HepG2 (cell line): ENCODE data around the gene MTR. TPM values are rescaled to one million over a fixed set of nuclear protein-coding genes. Genes with fewer than 3 reads are reported as not detected.

Experiments used
- ATAC-seq: fragments of 200-7000 bp; cut with Tn5 transposase; 3 replicates; pipeline ENCODE4 v1.9.1; 2020; ENCODE audit warnings: mild to moderate bottlenecking, moderate library complexity
- BruUV-seq: library from RNA; stranded (reverse); fragments of 400-500 nt; replicated peaks from 2 replicates; lab custom pipeline; 2021; lab: Mats Ljungman, UMichigan
- CTCF ChIA-PET: fragments of 300-600 bp; formaldehyde crosslinking; extraction: SDS; loops from one replicate; lab custom pipeline; 2021; ENCODE audit warnings: low total read pairs, inconsistent platforms, low intra/inter-chr PET ratio; lab: Yijun Ruan, JAX
- POLR2A ChIA-PET: fragments of 350-600 bp; sonication (Branson Sonifier 250); formaldehyde crosslinking; loops from one replicate; lab custom pipeline; 2020; ENCODE audit warnings: antibody characterized with exemption, inconsistent platforms; lab: Yijun Ruan, JAX
- DNase-seq: peaks from one replicate; pipeline ENCODE4 v3.0.0-alpha.2; 2015; ENCODE audit warnings: low spot score
- FAIRE-seq: peaks from 3 replicates; lab custom pipeline; 2011; peaks lifted over from hg19 to GRCh38; lab: Jason Lieb, UNC
- H2AFZ ChIP-seq: one replicate; pipeline ENCODE4 v1.6.1; 2011; ENCODE audit warnings: low read length, inconsistent platforms
- H3K27ac ChIP-seq: fragments of 300-600 bp; 3 replicates; pipeline ENCODE4 v1.8.0; 2011; ENCODE audit warnings: mixed run types, mild to moderate bottlenecking, mixed read lengths, low read length, inconsistent platforms; ENCODE audit not compliant: insufficient read depth; ENCODE audit errors: extremely low read length
- H3K27me3 ChIP-seq, 2 experiments: fragments of 200-600 bp in 1 of 2; 2 replicates in 1 of 2; 3 replicates in 1 of 2; pipeline versions ENCODE4 v1.6.0 to v1.8.0; 2011; ENCODE audit warnings: low read length in 2 of 2, mild to moderate bottlenecking in 2 of 2, moderate library complexity in 2 of 2, inconsistent platforms in 1 of 2; ENCODE audit not compliant: insufficient read depth in 2 of 2, control insufficient read depth in 1 of 2
- H3K36me3 ChIP-seq, 2 experiments: fragments of 200-600 bp in 1 of 2; replicated peaks in 1 of 2; 2 replicates in 1 of 2; 3 replicates in 1 of 2; pipeline versions ENCODE4 v1.5.1 to v1.8.0; 2011; ENCODE audit warnings: low read length in 2 of 2, inconsistent platforms in 1 of 2; ENCODE audit not compliant: insufficient read depth in 2 of 2, control insufficient read depth in 1 of 2
- H3K4me1 ChIP-seq: 2 replicates; pipeline ENCODE4 v1.5.1; 2012; ENCODE audit warnings: low read length, inconsistent platforms; ENCODE audit not compliant: insufficient read depth
- H3K4me2 ChIP-seq: 2 replicates; pipeline ENCODE4 v1.6.0; 2011; ENCODE audit warnings: low read depth, low read length, inconsistent platforms
- H3K4me3 ChIP-seq, 3 experiments: fragments of 200-600 bp in 1 of 3; sonication (generic), shearing (Covaris generic) in 1 of 3; replicated peaks in 1 of 3; 2 replicates each; pipeline ENCODE4 v1.5.1; 2011 to 2016; ENCODE audit warnings: low read length in 3 of 3, inconsistent platforms in 2 of 3, low read depth in 2 of 3, mild to moderate bottlenecking in 2 of 3, control low read depth in 1 of 3, mixed read lengths in 1 of 3; ENCODE audit not compliant: insufficient read depth in 1 of 3
- H3K79me2 ChIP-seq: one replicate; pipeline ENCODE4 v1.6.1; 2011; ENCODE audit warnings: low read length, inconsistent platforms; ENCODE audit not compliant: insufficient read depth
- H3K9ac ChIP-seq: 2 replicates; pipeline ENCODE4 v1.6.0; 2011; ENCODE audit warnings: mild to moderate bottlenecking, low read depth, low read length, inconsistent platforms; ENCODE audit not compliant: insufficient read depth
- H3K9me3 ChIP-seq: 2 replicates; pipeline ENCODE4 v1.5.1; 2012; ENCODE audit warnings: mild to moderate bottlenecking, low read length
- H4K20me1 ChIP-seq: 2 replicates; pipeline ENCODE4 v1.6.0; 2011; ENCODE audit warnings: inconsistent platforms, mild to moderate bottlenecking, low read length, moderate library complexity; ENCODE audit not compliant: insufficient read depth
- CENPBD1 ChIP-seq: sonication (generic); formaldehyde crosslinking; IDR thresholded peaks from 2 replicates; pipeline ENCODE4 v1.8.0; 2022; ENCODE audit warnings: missing genetic modification reagents, low read depth, mild to moderate bottlenecking, borderline replicate concordance
- HNRNPH1 ChIP-seq: fragments of 200-400 bp; formaldehyde crosslinking; optimal IDR thresholded peaks from 2 replicates; pipeline ENCODE3; 2017; ENCODE audit warnings: mild to moderate bottlenecking, low read depth, low read length
- ZBTB26 ChIP-seq: IDR thresholded peaks from 2 replicates; pipeline ENCODE4 v1.6.1; 2016; ENCODE audit warnings: missing compliant biosample characterization, missing genetic modification reagents, borderline replicate concordance
- ZFP1 ChIP-seq: IDR thresholded peaks from 2 replicates; pipeline ENCODE4 v1.6.1; 2016
- ZNF431 ChIP-seq: sonication (generic); formaldehyde crosslinking; IDR thresholded peaks from 2 replicates; pipeline ENCODE4 v1.9.0; 2022; ENCODE audit warnings: missing genetic modification reagents, low read depth, mild to moderate bottlenecking, borderline replicate concordance
- ZNF432 ChIP-seq: sonication (generic); formaldehyde crosslinking; IDR thresholded peaks from 2 replicates; pipeline ENCODE4 v1.5.0; 2020; ENCODE audit warnings: missing genetic modification reagents, mild to moderate bottlenecking, borderline replicate concordance
- ZSCAN22 ChIP-seq: sonication (generic); formaldehyde crosslinking; IDR thresholded peaks from 2 replicates; pipeline ENCODE4 v1.4.0; 2020; ENCODE audit warnings: mild to moderate bottlenecking, missing genetic modification reagents
- WGBS: methylation state at CpG from one replicate; pipeline ENCODE4 v1.1.6; 2017; ENCODE audit warnings: low lambda C conversion rate; 5-methylcytosine and 5-hydroxymethylcytosine counted together
- in situ Hi-C: cut with HindIII; loops from 2 replicates; pipeline ENCODE4 v1.10.0; 2017; ENCODE audit warnings: low pct_unique_long_range_greater_than_20kb; ENCODE audit not compliant: extremely low pct_ligation_motif_present
- intact Hi-C: fragments of 100-400 bp; cut with micrococcal nuclease; formaldehyde crosslinking; loops from one replicate; pipeline ENCODE4 v1.10.0; 2022; ENCODE audit not compliant: unreplicated experiment
- polyA plus RNA-seq, 8 experiments: library from polyadenylated mRNA; depleted of rRNA in 3 of 8; stranded (reverse) in 7 of 8; unstranded in 1 of 8; fragments of >200 nt; fragmentation: Illumina TruSeq in 4 of 8; extraction: Trizol in 4 of 8; gene quantifications; 2 replicates each; pipeline versions ENCODE4 v1.2.1 to v1.2.3, GENCODE V29; 2011 to 2016; ENCODE audit warnings: low read depth in 4 of 8, missing spikeins in 1 of 8, mixed read lengths in 1 of 8; ENCODE audit not compliant: insufficient read depth in 1 of 8
- total RNA-seq, 5 experiments: library from RNA; depleted of rRNA; stranded (reverse); fragments of >200 nt; fragmentation: Illumina TruSeq; extraction: Trizol; gene quantifications; 2 replicates each; pipeline ENCODE4 v1.2.3, GENCODE V29; 2016; ENCODE audit warnings: low read depth in 1 of 5

MTR gene
- total and polyA plus RNA-seq, 2 of the 13 experiments (the other 11 are each of a cell fraction or from before 2014, with no cell fraction given), result 16.3 to 36.1 TPM

GRCh38 chr1:236760986-236761385 lies 34.1 kb upstream of the MTR start (continued):
- TF ChIP-seq ZFP1, result no peak
- TF ChIP-seq, all 625 proteins: peak for 0

- BruUV-seq, result no TSS peak
- POLR2A ChIA-PET, result no interaction called here
- intact Hi-C loops, result no loop called here
- 76% methylated on average over 5 of the region's 5 CpGs for WGBS
- Histone ChIP-seq H3K36me3 (no peaks in the 10 kb centered on the region), H3K4me2 (no peak overlapping the region), H4K20me1 (no peaks in the 10 kb centered on the region), H3K9me3 (no peaks in the 10 kb centered on the region), H2AFZ (no peak overlapping the region), H3K27me3 (no peaks in the 10 kb centered on the region), H3K4me3 (no peak overlapping the region), H3K9ac (no peak overlapping the region), H3K27ac (no peak overlapping the region), H3K79me2 (no peaks in the 10 kb centered on the region), H3K4me1 (peaks cover 30% of the 10 kb centered on the region)
- DNase-seq (no peak), ATAC-seq (no peak), FAIRE-seq (no peak)
- CTCF ChIA-PET, result no interaction called here
- in situ Hi-C loops, result loop anchor here (10.0 to 25.0 kb wide), 2 partner anchors 376 to 803 kb away; no protein-coding TSS in a partner anchor
- TF ChIP-seq ZNF432 (CRISPR knock-in tag), result no peak
- no peak for TF ChIP-seq ZBTB26 (CRISPR knock-in tag)
- no peak for TF ChIP-seq CENPBD1 (CRISPR knock-in tag)
- TF ChIP-seq ZNF431 (CRISPR knock-in tag), result no peak
- TF ChIP-seq HNRNPH1, result no peak
- TF ChIP-seq ZSCAN22 (CRISPR knock-in tag), result no peak
Measured at GRCh38 chr1:236761397-236762132, 33.5 kb upstream of the MTR start.
